HCT116 (cell line): ENCODE results near the gene NOP14. TPM values are rescaled to one million over a fixed set of nuclear protein-coding genes. Genes with fewer than 3 reads are reported as not detected.

Source experiments
- ATAC-seq: fragments of 200-7000 bp; cut with Tn5 transposase; 2 replicates; pipeline ENCODE4 v1.9.1; 2020; ENCODE audit warnings: mild to moderate bottlenecking, moderate library complexity
- BruUV-seq: library from RNA; stranded (reverse); fragments of 400-500 nt; replicated peaks from 2 replicates; lab custom pipeline; 2021; lab: Mats Ljungman, UMichigan
- CTCF ChIA-PET: fragments of 300-600 bp; sonication (Branson Sonifier 250); formaldehyde crosslinking; loops from one replicate; lab custom pipeline; 2021; ENCODE audit warnings: antibody characterized with exemption; lab: Charles Lee
- POLR2A ChIA-PET: fragments of 300-600, 350-600 bp; sonication (Branson Sonifier 250); formaldehyde crosslinking; loops from one replicate; lab custom pipeline; 2021; ENCODE audit warnings: antibody characterized with exemption; lab: Charles Lee
- RAD21 ChIA-PET, 2 experiments: fragments of 300-600 bp; sonication (Branson Sonifier 250); formaldehyde crosslinking; loops; one replicate each; lab custom pipeline; 2023; ENCODE audit warnings: low total read pairs in 2 of 2; ENCODE audit not compliant: uncharacterized antibody in 2 of 2, unreplicated experiment in 2 of 2, low non-redundant PET in 1 of 2; lab: Charles Lee
- DNase-seq: peaks from one replicate; pipeline ENCODE4 v3.0.0-alpha.2; 2010; ENCODE audit warnings: low read depth, low spot score
- H2AFZ ChIP-seq: fragments of 200-600 bp; shearing (Covaris generic), sonication (generic); 2 replicates; pipeline ENCODE4 v1.6.1; 2017; ENCODE audit warnings: low read depth, mixed run types, mixed read lengths, antibody characterized with exemption, low read length; ENCODE audit not compliant: poor library complexity, severe bottlenecking
- H3K27ac ChIP-seq: 2 replicates; pipeline ENCODE4 v1.5.1; 2012; ENCODE audit warnings: low read depth, low read length
- H3K27me3 ChIP-seq: fragments of 200-600 bp; sonication (generic); 2 replicates; pipeline ENCODE4 v1.6.1; 2016; ENCODE audit warnings: mixed run types, low read length, mixed read lengths; ENCODE audit not compliant: insufficient read depth
- H3K36me3 ChIP-seq, 2 experiments: fragments of 200-500 bp in 1 of 2; fragments of 200-600 bp in 1 of 2; sonication (Bioruptor generic) in 1 of 2; sonication (generic) in 1 of 2; 2 replicates each; pipeline versions ENCODE4 v1.5.1 to v1.6.1; 2014 to 2016; ENCODE audit warnings: low read length in 2 of 2, inconsistent platforms in 1 of 2, mixed read lengths in 1 of 2, mixed run types in 1 of 2; ENCODE audit not compliant: insufficient read depth in 2 of 2, control insufficient read depth in 1 of 2
- H3K4me1 ChIP-seq, 2 experiments: fragments of 200-600 bp in 1 of 2; sonication (generic) in 1 of 2; 2 replicates each; pipeline versions ENCODE4 v1.5.1 to v1.6.1; 2012 to 2017; ENCODE audit warnings: low read length in 2 of 2, inconsistent platforms in 1 of 2, mild to moderate bottlenecking in 1 of 2, mixed read lengths in 1 of 2, mixed run types in 1 of 2, moderate library complexity in 1 of 2; ENCODE audit not compliant: insufficient read depth in 2 of 2, control insufficient read depth in 1 of 2
- H3K4me2 ChIP-seq: fragments of 200-600 bp; sonication (generic); 2 replicates; pipeline ENCODE4 v1.6.1; 2017; ENCODE audit warnings: mixed run types, low read length, mixed read lengths
- H3K4me3 ChIP-seq, 2 experiments: fragments of 200-600 bp in 1 of 2; sonication (generic) in 1 of 2; replicated peaks in 1 of 2; 2 replicates each; pipeline ENCODE4 v1.5.1; 2011 to 2016; ENCODE audit warnings: low read length in 2 of 2, control low read depth in 1 of 2, low read depth in 1 of 2, mild to moderate bottlenecking in 1 of 2, mixed read lengths in 1 of 2, mixed run types in 1 of 2
- H3K79me2 ChIP-seq: fragments of 200-600 bp; sonication (generic); 2 replicates; pipeline ENCODE4 v1.6.1; 2017; ENCODE audit warnings: mild to moderate bottlenecking, mixed run types, low read length, moderate library complexity, mixed read lengths; ENCODE audit not compliant: insufficient read depth
- H3K9ac ChIP-seq: fragments of 200-600 bp; sonication (generic); 2 replicates; pipeline ENCODE4 v1.6.1; 2016; ENCODE audit warnings: low read length, mixed read lengths
- H3K9me2 ChIP-seq: fragments of 200-600 bp; sonication (generic), shearing (Covaris generic); 2 replicates; pipeline ENCODE4 v1.6.1; 2017; ENCODE audit warnings: mixed run types, mild to moderate bottlenecking, moderate library complexity; ENCODE audit not compliant: insufficient read depth
- H3K9me3 ChIP-seq, 2 experiments: fragments of 200-500 bp in 1 of 2; fragments of 200-600 bp in 1 of 2; sonication (Bioruptor generic) in 1 of 2; sonication (generic) in 1 of 2; 2 replicates each; pipeline ENCODE4 v1.6.1; 2014 to 2017; ENCODE audit warnings: low read length in 2 of 2, mixed read lengths in 2 of 2, inconsistent platforms in 1 of 2, low read depth in 1 of 2, mild to moderate bottlenecking in 1 of 2, mixed run types in 1 of 2, moderate library complexity in 1 of 2; ENCODE audit not compliant: control insufficient read depth in 1 of 2, insufficient read depth in 1 of 2
- H4K20me1 ChIP-seq: fragments of 200-600 bp; sonication (generic), shearing (Covaris generic); 2 replicates; pipeline ENCODE4 v1.6.1; 2017; ENCODE audit warnings: mixed run types, mild to moderate bottlenecking, moderate library complexity; ENCODE audit not compliant: insufficient read depth
- ATF3 ChIP-seq: IDR thresholded peaks from 2 replicates; pipeline ENCODE4 v1.6.1; 2012
- CBX3 ChIP-seq: IDR thresholded peaks from 2 replicates; pipeline ENCODE4 v1.6.1; 2012; ENCODE audit warnings: low read depth
- CEBPB ChIP-seq: IDR thresholded peaks from 2 replicates; pipeline ENCODE4 v1.6.1; 2012; ENCODE audit warnings: low read depth
- CTCF ChIP-seq, 3 experiments: fragments of 200-600 bp in 1 of 3; sonication (generic) in 1 of 3; IDR thresholded peaks in 2 of 3; conservative IDR thresholded peaks in 1 of 3; 2 replicates each; pipeline ENCODE4 v1.5.1; 2012 to 2017; ENCODE audit warnings: low read depth in 2 of 3, low read length in 2 of 3, antibody characterized with exemption in 1 of 3, borderline replicate concordance in 1 of 3, control low read depth in 1 of 3, mild to moderate bottlenecking in 1 of 3, mixed read lengths in 1 of 3, mixed run types in 1 of 3, moderate library complexity in 1 of 3; ENCODE audit not compliant: insufficient read depth in 1 of 3
- ELF1 ChIP-seq: IDR thresholded peaks from 2 replicates; pipeline ENCODE4 v1.6.1; 2012; ENCODE audit warnings: low read depth, borderline replicate concordance
- EZH2phosphoT487 ChIP-seq: fragments of 200-600 bp; IDR thresholded peaks from 2 replicates; pipeline ENCODE4 v1.6.1; 2018; ENCODE audit warnings: antibody characterized with exemption, borderline replicate concordance
- FOSL1 ChIP-seq: IDR thresholded peaks from 2 replicates; pipeline ENCODE4 v1.6.1; 2012; ENCODE audit warnings: low read depth
- JUND ChIP-seq: IDR thresholded peaks from 2 replicates; pipeline ENCODE4 v1.6.1; 2012
- MAX ChIP-seq: IDR thresholded peaks from 2 replicates; pipeline ENCODE4 v1.6.1; 2012
- POLR2AphosphoS5 ChIP-seq: IDR thresholded peaks from 2 replicates; pipeline ENCODE4 v1.6.1; 2011; ENCODE audit warnings: mild to moderate bottlenecking, low read depth, low read length, moderate library complexity
- RAD21 ChIP-seq: IDR thresholded peaks from 2 replicates; pipeline ENCODE4 v1.6.1; 2012; ENCODE audit warnings: low read depth, mild to moderate bottlenecking
- REST ChIP-seq: IDR thresholded peaks from 2 replicates; pipeline ENCODE4 v1.6.1; 2012; ENCODE audit warnings: low read depth
- SP1 ChIP-seq: IDR thresholded peaks from 2 replicates; pipeline ENCODE4 v1.6.1; 2012; ENCODE audit warnings: low read depth
- TCF7L2 ChIP-seq: IDR thresholded peaks from 2 replicates; pipeline ENCODE4 v1.7.0; 2011; ENCODE audit warnings: borderline replicate concordance, inconsistent platforms; ENCODE audit not compliant: insufficient read depth, insufficient read length; ENCODE audit errors: extremely low read depth
- YY1 ChIP-seq: IDR thresholded peaks from 2 replicates; pipeline ENCODE4 v1.6.1; 2011; ENCODE audit warnings: low read length, low read depth, moderate library complexity, mild to moderate bottlenecking; ENCODE audit not compliant: insufficient replicate concordance; ENCODE audit errors: extremely low read depth
- ZBTB33 ChIP-seq: IDR thresholded peaks from 2 replicates; pipeline ENCODE4 v1.6.1; 2011; ENCODE audit warnings: mild to moderate bottlenecking, low read length, moderate library complexity; ENCODE audit not compliant: insufficient replicate concordance; ENCODE audit errors: extremely low read depth
- ZNF274 ChIP-seq: fragments of 200-500 bp; sonication (Bioruptor generic); IDR thresholded peaks from 2 replicates; pipeline ENCODE4 v1.6.1; 2014; ENCODE audit warnings: mild to moderate bottlenecking, low read depth, low read length, inconsistent platforms
- intact Hi-C: fragments of 100-400 bp; cut with micrococcal nuclease; formaldehyde crosslinking; loops from 2 replicates; pipeline ENCODE4 v1.10.0; 2022
- total RNA-seq: library from RNA; stranded (reverse); gene quantifications from one replicate; pipeline ENCODE4 v1.2.1, GENCODE V29; 2021; ENCODE audit not compliant: unreplicated experiment

The NOP14 gene
- total RNA-seq, 1 experiment from 2014 or later = 67.3 TPM

GRCh38 chr4:2994917-2995316 is 31.7 kb upstream of the NOP14 start:
- Histone ChIP-seq H3K9me2 (no peaks in the 10 kb centered on the region), H3K36me3 (no peaks in the 10 kb centered on the region), H3K79me2 (no peaks in the 10 kb centered on the region), H3K27ac (no peak overlapping the region), H3K4me1 (no peaks in the 10 kb centered on the region), H4K20me1 (no peaks in the 10 kb centered on the region), H2AFZ (no peak overlapping the region), H3K27me3 (no peaks in the 10 kb centered on the region), H3K4me2 (no peak overlapping the region), H3K9ac (no peak overlapping the region), H3K9me3 (no peaks in the 10 kb centered on the region), H3K4me3 (no peak overlapping the region)
- no peak for ATAC-seq
- TF ChIP-seq ELF1 (no peak), CBX3 (no peak), CTCF (IDR thresholded peaks at IDR 0.05 in 2 of 3, conservative IDR thresholded peaks at IDR 0.05 in 1 of 3; ENCODE audit: borderline replicate concordance in 1 of 3, insufficient read depth in 1 of 3, low read depth in 2 of 3, low read length in 2 of 3) (no peak), REST (no peak), ZNF274 (no peak), ATF3 (no peak), EZH2phosphoT487 (no peak), TCF7L2 (no peak), SP1 (no peak), POLR2AphosphoS5 (no peak), YY1 (no peak), ZBTB33 (no peak), FOSL1 (no peak), CEBPB (no peak), RAD21 (no peak), JUND (no peak), MAX (no peak)
- intact Hi-C loops = no loop called here
- CTCF ChIA-PET = no interaction called here
- DNase-seq = no peak
- POLR2A ChIA-PET = no interaction called here
- no TSS peak for BruUV-seq
- RAD21 ChIA-PET = no interaction called here
